HG03439 (cell line): ENCODE data around the gene FAM3D.

Experiments used
- ATAC-seq: cut with Tn5 transposase; IDR thresholded peaks from one replicate; pipeline ENCODE4 v1.9.1; 2021; ENCODE audit warnings: mild to moderate bottlenecking, moderate library complexity; ENCODE audit not compliant: unreplicated experiment

FAM3D gene

GRCh38 chr3:58603606-58604005 is 63.0 kb downstream of the FAM3D start:
- no peak for ATAC-seq

DNA sequence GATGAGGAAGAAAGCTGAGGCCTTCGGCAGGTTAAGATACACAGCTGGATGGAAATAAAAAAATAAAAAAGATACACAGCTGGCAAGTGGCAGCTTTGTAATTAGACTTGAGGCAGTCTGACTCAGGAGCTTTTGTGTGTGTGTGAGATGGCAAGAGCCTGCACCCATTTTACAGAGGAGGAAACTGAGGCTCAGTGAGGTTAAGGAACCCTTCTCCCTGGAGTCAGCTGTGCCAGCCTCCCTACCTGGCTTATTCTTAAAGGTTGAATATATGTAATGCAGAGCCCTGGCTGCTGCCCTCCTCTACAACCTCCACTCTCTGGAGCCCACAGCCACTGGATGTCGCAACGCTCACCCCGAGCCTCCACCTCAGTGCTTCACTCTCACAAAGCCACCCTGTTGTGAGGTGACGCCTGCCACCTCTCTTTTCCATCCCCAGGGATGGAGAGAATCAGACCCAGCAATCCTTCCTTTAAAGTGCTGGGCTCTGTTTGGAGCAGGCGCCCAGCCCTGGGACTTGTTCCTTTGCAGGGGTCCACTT is 68.7 kb downstream of the FAM3D start:
- ATAC-seq: no peak

- no peak for ATAC-seq
Measured at GRCh38 chr3:58596834-58597518, 69.6 kb downstream of the FAM3D start.

GRCh38 chr3:58594117-58594516 is 72.5 kb downstream of the FAM3D start:
- no peak for ATAC-seq

GRCh38 chr3:58591517-58592510 is 74.8 kb downstream of the FAM3D start:
- no peak for ATAC-seq

DNA sequence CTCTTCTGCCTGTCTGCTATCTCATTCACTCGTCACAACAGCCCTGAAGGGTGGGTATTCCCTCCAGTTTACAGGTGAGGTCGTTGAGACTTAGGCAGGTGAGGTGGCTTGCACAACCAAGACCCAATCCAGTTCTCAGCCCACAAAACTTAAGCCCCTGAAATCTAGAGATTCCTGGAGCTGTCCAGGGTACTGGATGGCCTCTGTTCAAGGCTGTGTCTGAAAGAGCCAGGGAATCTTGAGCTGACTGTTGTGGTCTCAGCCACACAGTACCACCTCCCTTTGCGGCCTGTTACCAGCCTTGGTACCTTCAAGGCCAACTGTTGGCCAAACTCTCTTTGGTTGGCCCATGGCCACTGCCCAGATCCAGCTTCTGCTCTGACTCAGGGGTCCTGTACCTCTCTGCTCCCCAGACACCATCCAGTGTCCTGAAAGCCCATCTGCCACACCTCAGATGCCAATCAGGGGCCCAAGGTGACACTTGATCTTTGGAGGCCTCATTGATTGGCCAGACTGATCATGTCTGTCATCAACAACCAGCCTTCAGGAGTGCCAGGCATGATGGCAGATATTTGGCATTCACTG is 78.5 kb downstream of the FAM3D start:
- ATAC-seq: no peak

GRCh38 chr3:58586776-58587192 is 79.8 kb downstream of the FAM3D start:
- no peak for ATAC-seq

DNA sequence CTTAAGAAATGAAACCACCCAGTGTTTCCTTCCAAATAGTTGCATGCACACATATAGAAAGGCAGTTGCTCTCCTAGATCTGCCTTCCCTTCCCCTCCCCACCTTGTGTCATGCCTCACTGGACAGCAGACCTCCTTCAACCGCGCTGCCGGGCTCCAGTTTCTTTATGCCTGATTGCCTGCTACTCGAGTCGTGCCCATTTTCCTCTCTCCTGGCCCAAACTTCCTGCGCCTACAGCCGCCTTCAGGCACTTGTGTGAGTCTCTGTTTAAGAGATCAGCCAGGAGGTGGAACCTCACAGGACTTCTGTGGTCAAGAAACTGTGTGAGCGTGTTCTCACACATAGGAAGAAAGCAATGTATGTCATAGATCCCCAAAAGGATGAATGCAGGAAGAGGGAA is 80.6 kb downstream of the FAM3D start:
- no peak for ATAC-seq

DNA sequence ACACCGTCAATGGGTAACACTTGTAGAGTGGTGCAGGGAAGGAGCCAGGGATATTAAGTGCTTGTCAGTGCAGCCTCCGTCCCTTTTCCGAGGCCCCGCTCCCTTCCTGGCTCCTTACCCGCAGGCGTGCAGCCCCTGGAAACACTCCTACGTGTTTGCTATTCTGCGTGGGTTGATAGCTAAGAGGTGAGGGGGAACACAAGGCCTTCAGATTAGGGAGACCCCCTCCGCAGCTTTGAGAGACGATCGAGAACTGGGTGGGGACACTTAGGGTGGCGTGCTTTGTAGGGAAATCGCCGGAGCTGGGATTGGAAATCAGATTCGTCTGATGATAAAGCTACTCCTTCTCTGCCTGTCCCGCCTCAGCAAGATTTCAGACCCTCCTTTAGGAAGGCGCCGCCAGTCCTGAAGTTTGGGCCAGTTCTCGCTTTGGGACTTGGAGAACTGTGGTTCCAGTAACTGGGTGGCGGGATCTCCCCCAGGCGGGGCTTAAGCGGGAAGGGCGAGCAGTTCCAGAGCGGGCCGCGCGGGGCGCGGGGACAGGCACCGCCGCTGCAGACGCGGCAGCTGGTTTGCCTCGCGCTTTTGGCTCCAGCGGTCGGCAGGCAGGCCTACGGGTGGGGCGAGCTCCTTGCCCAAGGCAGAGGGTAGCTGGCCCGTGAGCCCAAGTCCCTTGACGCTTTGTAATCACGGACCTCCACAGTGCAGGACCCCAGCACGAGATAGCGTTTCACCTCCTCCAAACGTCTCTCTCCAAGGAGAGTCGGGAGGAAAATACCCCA is 81.4 kb downstream of the FAM3D start:
- ATAC-seq: no peak

DNA sequence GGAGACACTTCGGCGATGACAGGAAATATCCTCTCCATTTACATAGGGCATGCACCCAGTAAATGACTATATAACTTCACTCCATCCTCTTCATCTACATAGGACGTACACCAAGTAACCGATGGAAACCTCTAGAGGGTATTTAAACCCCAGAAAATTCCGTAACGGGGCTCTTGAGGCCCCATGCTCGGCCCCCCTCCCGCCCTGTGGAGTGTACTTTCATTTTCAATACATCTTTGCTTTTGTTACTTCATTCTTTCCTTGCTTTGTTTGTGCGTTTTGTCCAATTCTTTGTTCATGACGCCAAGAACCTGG is 81.9 kb downstream of the FAM3D start:
- no peak for ATAC-seq
